Stimulated activated CD4-positive, alpha-beta T cell treated with anti-CD3 and anti-CD28 coated beads, Interleukin-4, amount 100 ng/mL, for 24 hours (primary cell): Measurements from ENCODE around the gene COL4A1.
"Not testable (repeated sequence)": the region's sequence is repeated elsewhere in the genome, so short reads cannot be mapped to it uniquely, and the experiment has no call there.

Experiments used
- DNase-seq: peaks from one replicate; pipeline ENCODE4 v3.0.0-alpha.2; 2020

COL4A1 gene

DNA sequence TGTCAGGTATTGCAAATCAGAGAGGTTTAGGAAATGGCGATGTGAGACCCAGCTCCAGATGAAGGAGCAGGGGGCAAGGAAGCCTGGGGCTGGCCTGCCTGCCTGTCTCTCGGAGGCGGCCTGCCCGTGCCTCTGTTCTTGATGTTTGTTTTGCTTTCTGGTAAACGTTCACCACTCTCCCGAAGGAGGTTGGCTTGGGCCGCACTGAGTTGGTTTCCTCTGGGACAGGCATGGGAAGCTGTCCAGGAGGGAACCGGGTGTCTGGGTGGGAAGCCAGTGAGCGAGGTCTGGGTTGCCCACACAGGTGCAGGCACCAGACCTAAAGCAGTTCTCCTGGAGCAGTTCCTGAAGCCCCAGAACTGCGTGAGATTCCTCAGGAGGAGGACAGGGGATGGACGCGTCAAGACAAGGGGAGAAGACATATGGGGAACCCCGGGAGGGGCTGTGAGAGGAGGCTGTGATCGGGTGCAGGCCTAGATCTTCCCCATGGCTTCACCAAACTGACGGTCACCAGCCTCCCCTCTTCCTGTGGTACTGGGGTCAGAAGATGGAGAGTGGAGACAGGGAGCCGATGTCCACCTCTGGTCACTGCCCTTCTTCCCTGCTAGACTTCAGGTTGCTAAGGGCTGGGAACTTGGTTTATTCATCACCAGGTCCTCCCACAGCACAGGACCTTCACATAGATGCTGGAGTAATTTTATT lies 15.3 kb upstream of the COL4A1 start:
- no peak for DNase-seq

DNA sequence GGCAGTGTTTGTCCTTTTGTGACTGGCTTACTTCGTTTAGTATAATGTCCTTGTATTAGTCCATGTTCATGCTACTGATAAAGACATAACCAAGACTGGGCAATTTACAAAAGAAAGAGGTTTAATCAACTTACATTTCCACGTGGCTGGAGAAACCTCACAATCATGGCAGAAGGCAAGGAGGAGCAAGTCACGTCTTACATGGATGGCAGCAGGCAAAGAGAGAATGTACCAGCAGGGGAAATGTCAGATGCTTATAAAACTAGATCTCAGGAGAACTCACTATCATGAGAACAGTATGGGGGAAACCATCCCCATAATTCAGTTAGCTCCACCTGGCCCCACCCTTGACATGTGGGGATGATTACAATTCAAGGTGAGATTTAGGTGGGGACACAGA lies 14.6 kb upstream of the COL4A1 start:
- not testable (repeated sequence) for DNase-seq

GRCh38 chr13:110320645-110321044 lies 13.7 kb upstream of the COL4A1 start:
- DNase-seq, result no peak

DNA sequence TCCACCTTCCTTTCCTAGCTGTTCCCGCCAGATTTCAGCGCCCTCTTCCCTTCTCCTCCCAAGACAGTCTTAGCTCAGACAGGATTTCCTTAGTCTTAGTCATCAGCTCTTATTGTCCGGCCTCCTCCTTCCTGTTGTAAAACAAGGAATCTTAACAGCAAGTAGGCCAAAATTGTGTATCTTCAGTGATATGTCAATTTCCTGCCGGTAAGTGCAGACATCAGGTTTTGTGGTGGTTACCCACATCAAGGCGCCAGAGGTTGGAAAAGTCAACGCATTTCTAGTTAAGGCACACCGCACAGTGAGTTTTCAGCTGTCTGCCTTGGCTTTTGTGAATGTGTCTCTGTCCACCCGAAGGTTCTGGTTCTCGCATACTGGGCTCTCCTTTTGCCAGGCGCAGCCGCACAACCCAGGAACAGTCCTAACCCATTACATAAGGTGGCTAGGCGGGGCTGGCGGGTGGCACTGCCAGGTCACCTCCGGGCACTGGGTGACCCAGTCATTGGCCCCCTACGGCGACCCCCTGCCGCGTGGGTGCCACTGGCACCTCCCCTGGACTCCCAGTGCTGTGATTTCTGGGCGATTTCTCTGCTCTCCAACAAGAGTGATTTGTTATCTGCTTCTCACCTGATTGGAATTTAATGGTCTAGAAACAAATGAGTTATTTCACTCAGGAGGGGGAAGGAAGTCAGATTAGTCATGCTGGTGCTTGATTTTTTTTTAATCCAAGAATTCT lies 13.0 kb upstream of the COL4A1 start:
- DNase-seq, result peak; percentile 6

- DNase-seq, result no peak
Observed at GRCh38 chr13:110319397-110319773, 12.4 kb upstream of the COL4A1 start.

- no peak for DNase-seq
Observed at GRCh38 chr13:110318920-110319319, 12.0 kb upstream of the COL4A1 start.

DNA sequence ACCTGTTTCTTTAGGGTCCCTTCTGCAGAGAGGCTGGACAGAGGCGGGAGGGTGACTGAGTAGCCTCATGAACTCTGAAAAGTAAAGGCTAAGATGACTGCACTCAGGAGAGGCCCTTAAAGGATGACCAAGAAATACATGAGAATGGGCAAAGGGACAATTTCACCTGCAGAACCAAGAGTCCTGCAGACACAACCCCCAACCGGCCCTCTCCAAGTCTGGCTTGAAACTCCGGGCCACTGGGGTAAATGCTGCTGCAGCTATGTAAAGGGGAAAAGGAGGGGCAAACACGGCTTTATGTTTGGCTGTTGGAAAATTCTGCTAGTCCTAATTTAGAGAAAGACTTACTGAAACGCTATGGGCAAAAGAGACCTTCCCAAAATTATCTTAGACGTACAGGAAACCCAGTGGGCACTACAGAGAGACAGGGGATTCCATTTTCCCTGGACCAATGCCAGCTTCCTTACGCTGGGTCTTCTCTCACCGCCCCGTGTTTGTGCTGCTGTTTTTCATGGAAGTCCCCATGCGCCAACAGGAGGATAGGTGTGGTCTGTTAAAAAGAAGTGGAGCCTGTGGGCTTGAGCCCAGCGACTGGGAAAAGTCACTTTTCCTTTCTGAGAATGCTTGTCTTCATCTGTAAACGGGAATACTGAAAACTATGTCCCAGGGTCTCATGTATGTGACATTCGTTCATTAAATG lies 10.7 kb upstream of the COL4A1 start:
- DNase-seq, result no peak

- DNase-seq, result no peak
Observed at GRCh38 chr13:110317093-110317492, 10.1 kb upstream of the COL4A1 start.

DNA sequence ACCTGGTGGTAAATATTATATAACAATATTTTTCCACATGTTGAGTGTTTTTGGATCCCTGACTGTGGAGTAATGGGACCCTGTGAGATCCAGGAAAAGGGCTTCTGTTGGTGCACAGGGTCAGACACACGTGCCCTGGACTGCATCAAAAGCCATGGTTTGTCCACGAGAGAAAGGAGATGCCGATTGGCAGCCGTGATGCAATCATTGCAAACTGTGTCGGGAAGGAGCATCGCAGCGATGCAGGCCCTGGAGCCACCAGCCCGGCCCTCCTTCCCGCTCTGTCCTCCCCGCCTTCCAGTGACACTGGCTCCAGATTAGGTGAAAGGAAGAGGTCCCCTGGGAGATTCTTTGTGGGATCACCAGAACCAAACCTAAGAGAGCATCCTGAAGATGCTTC lies 9.2 kb upstream of the COL4A1 start:
- DNase-seq, result no peak

GRCh38 chr13:110314516-110315245 lies 7.7 kb upstream of the COL4A1 start:
- DNase-seq, result no peak

GRCh38 chr13:110313733-110314132 lies 6.8 kb upstream of the COL4A1 start:
- not testable (repeated sequence) for DNase-seq

DNA sequence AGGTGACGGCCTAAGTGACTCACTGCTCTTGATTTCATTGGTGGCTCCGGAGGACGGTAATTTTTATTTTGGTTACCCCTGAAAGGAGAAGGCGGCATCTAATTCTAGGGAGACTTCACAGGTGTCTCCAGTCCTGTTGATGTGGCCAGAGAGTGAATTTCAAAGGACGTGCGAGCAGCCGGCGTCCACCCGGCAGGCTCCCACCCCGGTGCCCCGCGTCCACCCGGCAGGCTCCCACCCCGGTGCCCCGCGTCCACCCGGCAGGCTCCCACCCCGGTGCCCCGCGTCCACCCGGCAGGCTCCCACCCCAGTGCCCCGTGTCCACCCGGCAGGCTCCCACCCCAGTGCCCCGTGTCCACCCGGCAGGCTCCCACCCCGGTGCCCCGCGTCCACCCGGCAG lies 6.3 kb upstream of the COL4A1 start:
- DNase-seq, result not testable (repeated sequence)

- no peak for DNase-seq
Observed at GRCh38 chr13:110312339-110313031, 5.5 kb upstream of the COL4A1 start.

GRCh38 chr13:110311443-110312338 lies 4.7 kb upstream of the COL4A1 start:
- DNase-seq, result no peak

GRCh38 chr13:110310541-110311442 lies 3.8 kb upstream of the COL4A1 start:
- no peak for DNase-seq

DNA sequence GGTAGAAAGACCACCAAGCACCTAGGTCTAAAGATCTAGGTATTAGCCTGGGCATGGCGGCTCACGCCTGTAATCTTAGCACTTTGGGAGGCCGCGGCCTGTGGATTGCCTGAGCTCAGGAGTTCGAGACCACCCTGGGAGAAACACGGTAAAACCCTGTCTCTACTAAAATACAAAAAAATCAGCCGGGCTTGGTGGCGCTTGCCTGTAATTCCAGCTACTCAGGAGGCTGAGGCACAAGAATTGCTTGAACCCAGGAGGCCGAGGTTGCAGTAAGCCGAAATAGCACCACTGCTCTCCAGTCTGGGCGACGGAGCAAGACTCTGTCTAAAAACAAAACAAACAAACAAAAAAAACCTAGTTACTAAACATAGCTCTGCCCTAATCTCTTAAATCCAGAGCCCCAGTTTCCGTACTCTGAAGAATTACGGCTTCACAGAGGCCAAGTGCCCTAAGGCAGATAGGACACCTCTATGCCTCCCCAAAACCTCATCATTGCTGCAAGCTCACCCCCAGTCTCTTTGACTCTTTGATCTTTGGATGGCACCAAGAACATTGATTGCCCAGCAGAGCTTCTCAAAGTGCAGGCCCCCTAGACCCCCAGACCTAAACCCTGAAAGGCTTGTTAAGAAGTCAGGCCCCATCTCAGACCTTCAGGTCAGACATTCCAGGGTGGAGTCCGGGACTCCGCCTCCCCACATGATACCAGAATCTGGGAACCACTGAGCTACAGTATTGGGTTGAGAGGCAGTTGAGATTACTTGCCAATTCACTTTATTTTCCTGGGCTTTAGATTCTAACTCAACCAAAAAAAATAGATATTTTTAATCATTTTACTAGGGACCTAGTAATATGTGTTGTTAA lies 2.9 kb upstream of the COL4A1 start:
- DNase-seq, result no peak

DNA sequence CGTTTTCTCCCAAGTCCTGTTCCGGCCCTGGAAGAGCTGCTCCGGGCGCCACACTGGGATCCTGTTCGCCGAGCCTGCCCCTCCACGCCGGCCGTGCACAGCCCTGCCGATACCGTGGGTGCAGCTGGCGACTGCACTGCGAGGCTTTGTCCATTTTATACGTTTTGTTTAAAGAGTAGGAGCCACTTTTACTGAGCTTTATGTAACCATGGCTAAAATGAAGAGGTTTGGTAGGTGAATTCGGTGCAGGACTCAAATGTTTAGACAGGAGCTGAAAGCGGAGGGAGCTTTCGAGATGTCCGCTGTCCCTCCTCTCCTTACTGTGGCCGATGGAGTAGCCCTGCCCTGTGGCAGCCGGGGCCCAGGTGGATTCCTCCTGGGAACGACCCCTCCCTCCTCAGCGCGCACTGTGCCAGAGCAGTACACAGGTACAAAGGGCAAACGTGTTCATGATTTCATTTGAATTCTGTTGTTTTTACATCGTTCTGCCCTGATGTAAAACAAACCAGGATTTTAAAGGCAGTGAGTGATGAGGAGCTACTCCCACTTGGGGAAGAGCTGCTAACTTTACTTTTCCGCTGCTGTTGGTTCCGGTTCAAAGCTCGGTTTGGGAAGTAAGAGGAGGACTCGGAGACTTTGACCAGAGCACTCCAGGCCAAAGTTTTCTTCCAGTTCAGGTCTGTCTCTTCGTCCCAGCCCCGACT lies 1.9 kb upstream of the COL4A1 start:
- no peak for DNase-seq

DNA sequence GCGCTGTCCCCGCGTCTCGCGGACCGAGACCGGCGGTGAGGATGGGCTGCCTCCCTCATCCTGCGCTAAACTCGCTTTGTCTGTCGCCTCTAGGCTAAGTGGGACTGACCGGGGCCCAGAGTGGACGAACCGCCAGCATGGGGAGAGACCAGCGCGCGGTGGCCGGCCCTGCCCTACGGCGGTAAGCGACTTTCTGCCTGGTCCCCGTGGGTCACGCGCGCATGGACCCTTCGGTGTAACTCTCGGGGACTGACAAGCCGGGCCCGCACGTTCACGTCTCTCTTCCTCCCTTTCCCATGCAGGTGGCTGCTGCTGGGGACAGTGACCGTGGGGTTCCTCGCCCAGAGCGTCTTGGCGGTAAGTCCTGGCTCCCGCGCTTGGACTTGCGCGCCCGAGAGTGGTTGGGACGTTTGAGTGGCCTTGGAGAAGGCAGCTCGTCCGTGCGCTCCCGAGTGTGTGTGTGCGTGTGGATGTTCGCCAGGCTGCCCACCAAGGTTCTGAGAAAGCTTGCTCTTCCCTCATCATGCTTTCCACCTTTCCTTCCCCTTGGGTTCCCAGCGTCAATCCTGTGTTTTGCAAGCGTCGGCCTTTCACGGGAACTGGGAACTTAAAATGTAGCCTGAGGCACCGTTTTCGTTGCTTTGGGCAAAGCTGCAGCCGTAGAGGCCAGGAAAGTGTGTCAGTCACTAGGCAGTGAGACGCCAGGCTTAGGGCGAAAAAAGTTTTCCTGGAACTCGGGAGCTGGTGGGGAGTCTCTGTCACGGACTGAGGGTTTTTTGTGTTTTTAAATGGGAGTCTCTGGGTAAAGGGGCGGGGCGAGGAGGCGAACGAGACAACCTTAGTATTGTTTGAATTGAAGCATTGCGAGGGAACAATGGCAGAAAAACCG lies 1.1 kb upstream of the COL4A1 start:
- no peak for DNase-seq
